Measurements from ENCODE around the gene TAF11. TPM values are rescaled to one million over a fixed set of nuclear protein-coding genes. Genes with fewer than 3 reads are reported as not detected.
"Not testable (repeated sequence)": the region's sequence is repeated elsewhere in the genome, so short reads cannot be mapped to it uniquely, and the experiment has no call there.

The TAF11 gene
- total RNA-seq, 2 donors from 2014 or later = 32.8 to 38.9 TPM

- no peaks in the 10 kb centered on the region for H3K9me3 Mint-ChIP-seq
- H3K4me3 Mint-ChIP-seq = no peak overlapping the region
- no peak overlapping the region for H3K27ac Mint-ChIP-seq
- H3K27me3 Mint-ChIP-seq = no peaks in the 10 kb centered on the region
- ATAC-seq = no peak
- H3K4me1 Mint-ChIP-seq (ENCODE audit: low read depth in 2 of 2) = no peaks in the 10 kb centered on the region
- H3K36me3 Mint-ChIP-seq = peaks cover 18% of the 10 kb centered on the region
- no peak for DNase-seq (ENCODE audit: low spot score)
Observed at GRCh38 chr6:34871853-34872252, 16.0 kb downstream of the TAF11 start.

- Mint-ChIP-seq H3K36me3 (peaks cover 19% of the 10 kb centered on the region), H3K4me1 (ENCODE audit: low read depth in 2 of 2) (no peaks in the 10 kb centered on the region), H3K9me3 (no peaks in the 10 kb centered on the region)
Observed at GRCh38 chr6:34867484-34867883, 20.4 kb downstream of the TAF11 start.

GRCh38 chr6:34866509-34866908 is 21.3 kb downstream of the TAF11 start:
- Mint-ChIP-seq H3K27me3 (no peaks in the 10 kb centered on the region), H3K9me3 (no peaks in the 10 kb centered on the region), H3K4me1 (ENCODE audit: low read depth in 2 of 2) (no peaks in the 10 kb centered on the region), H3K36me3 (peaks cover 19% of the 10 kb centered on the region), H3K4me3 (no peak overlapping the region), H3K27ac (no peak overlapping the region)
- no peak for ATAC-seq
- DNase-seq (ENCODE audit: low spot score) = no peak

More at GRCh38 chr6:34867484-34867883, 20.4 kb downstream of the TAF11 start:
- H3K27ac Mint-ChIP-seq = no peak overlapping the region
- H3K27me3 Mint-ChIP-seq = no peaks in the 10 kb centered on the region
- DNase-seq (ENCODE audit: low spot score) = no peak
- H3K4me3 Mint-ChIP-seq = no peak overlapping the region
- ATAC-seq = no peak

- H3K36me3 Mint-ChIP-seq = peaks cover 16% of the 10 kb centered on the region
- H3K27me3 Mint-ChIP-seq = no peaks in the 10 kb centered on the region
- ATAC-seq (no peak), DNase-seq (ENCODE audit: low spot score) (no peak)
- H3K27ac Mint-ChIP-seq = no peak overlapping the region
- H3K4me1 Mint-ChIP-seq (ENCODE audit: low read depth in 2 of 2) = no peaks in the 10 kb centered on the region
- H3K4me3 Mint-ChIP-seq = no peak overlapping the region
- no peaks in the 10 kb centered on the region for H3K9me3 Mint-ChIP-seq
Observed at GRCh38 chr6:34865107-34865506, 22.7 kb downstream of the TAF11 start.

- Mint-ChIP-seq H3K27ac (no peak overlapping the region), H3K27me3 (no peaks in the 10 kb centered on the region), H3K4me3 (no peak overlapping the region), H3K4me1 (ENCODE audit: low read depth in 2 of 2) (no peaks in the 10 kb centered on the region), H3K36me3 (peaks cover 14% of the 10 kb centered on the region), H3K9me3 (no peaks in the 10 kb centered on the region)
- DNase-seq (ENCODE audit: low spot score) (no peak), ATAC-seq (no peak)
Observed at GRCh38 chr6:34864007-34864406, 23.8 kb downstream of the TAF11 start.

- ATAC-seq (no peak), DNase-seq (ENCODE audit: low spot score) (no peak)
- Mint-ChIP-seq H3K27me3 (no peaks in the 10 kb centered on the region), H3K4me3 (no peak overlapping the region), H3K27ac (no peak overlapping the region), H3K4me1 (ENCODE audit: low read depth in 2 of 2) (no peaks in the 10 kb centered on the region), H3K36me3 (peaks cover 32% of the 10 kb centered on the region), H3K9me3 (no peaks in the 10 kb centered on the region)
Observed at GRCh38 chr6:34860776-34861175, 27.1 kb downstream of the TAF11 start.

GRCh38 chr6:34859951-34860350 is 27.9 kb downstream of the TAF11 start:
- peaks cover 28% of the 10 kb centered on the region for H3K36me3 Mint-ChIP-seq
- no peaks in the 10 kb centered on the region for H3K4me1 Mint-ChIP-seq (ENCODE audit: low read depth in 2 of 2)
- H3K27me3 Mint-ChIP-seq = no peaks in the 10 kb centered on the region
- no peaks in the 10 kb centered on the region for H3K9me3 Mint-ChIP-seq
- no peak for ATAC-seq
- no peak overlapping the region for H3K4me3 Mint-ChIP-seq
- H3K27ac Mint-ChIP-seq = no peak overlapping the region
- no peak for DNase-seq (ENCODE audit: low spot score)

GRCh38 chr6:34858681-34859080 is 29.2 kb downstream of the TAF11 start:
- H3K4me3 Mint-ChIP-seq = no peak overlapping the region
- H3K4me1 Mint-ChIP-seq (ENCODE audit: low read depth in 2 of 2) = no peaks in the 10 kb centered on the region
- no peak for ATAC-seq
- no peaks in the 10 kb centered on the region for H3K9me3 Mint-ChIP-seq
- H3K27ac Mint-ChIP-seq = no peak overlapping the region
- no peaks in the 10 kb centered on the region for H3K27me3 Mint-ChIP-seq
- no peak for DNase-seq (ENCODE audit: low spot score)
- peaks cover 24% of the 10 kb centered on the region for H3K36me3 Mint-ChIP-seq

GRCh38 chr6:34855463-34855862 is 32.4 kb downstream of the TAF11 start:
- Mint-ChIP-seq H3K4me3 (no peak overlapping the region), H3K4me1 (ENCODE audit: low read depth in 2 of 2) (peaks cover 0 to 2% of the 10 kb centered on the region in 2 donors), H3K36me3 (peaks cover 18% of the 10 kb centered on the region), H3K27ac (no peak overlapping the region), H3K9me3 (no peaks in the 10 kb centered on the region), H3K27me3 (no peaks in the 10 kb centered on the region)
- no peak for ATAC-seq
- no peak for DNase-seq (ENCODE audit: low spot score)

GRCh38 chr6:34852406-34853085 is 35.3 kb downstream of the TAF11 start:
- Mint-ChIP-seq H3K4me1 (ENCODE audit: low read depth in 2 of 2) (peaks cover 0 to 2% of the 10 kb centered on the region in 2 donors), H3K9me3 (no peaks in the 10 kb centered on the region), H3K4me3 (no peak overlapping the region), H3K36me3 (peaks cover 9% of the 10 kb centered on the region), H3K27ac (peak overlapping the region in 1 of 2 donors; percentile 27), H3K27me3 (no peaks in the 10 kb centered on the region)
- ATAC-seq (no peak), DNase-seq (ENCODE audit: low spot score) (no peak)

- H3K27ac Mint-ChIP-seq = no peak overlapping the region
- no peak overlapping the region for H3K4me3 Mint-ChIP-seq
- DNase-seq (ENCODE audit: low spot score) (no peak), ATAC-seq (peak in 1 of 2 donors; percentile 17)
- H3K36me3 Mint-ChIP-seq = peaks cover 15% of the 10 kb centered on the region
- H3K9me3 Mint-ChIP-seq = no peaks in the 10 kb centered on the region
- no peaks in the 10 kb centered on the region for H3K27me3 Mint-ChIP-seq
- H3K4me1 Mint-ChIP-seq (ENCODE audit: low read depth in 2 of 2) = peaks cover 0 to 4% of the 10 kb centered on the region in 2 donors
Observed at GRCh38 chr6:34851361-34851760, 36.5 kb downstream of the TAF11 start.

GRCh38 chr6:34849066-34849465 is 38.8 kb downstream of the TAF11 start:
- H3K27ac Mint-ChIP-seq; H3K4me3 Mint-ChIP-seq; H3K36me3 Mint-ChIP-seq; H3K9me3 Mint-ChIP-seq; DNase-seq (ENCODE audit: low spot score); H3K27me3 Mint-ChIP-seq; ATAC-seq; H3K4me1 Mint-ChIP-seq (ENCODE audit: low read depth in 2 of 2): not testable (repeated sequence)

- no peaks in the 10 kb centered on the region for H3K27me3 Mint-ChIP-seq
- no peaks in the 10 kb centered on the region for H3K9me3 Mint-ChIP-seq
- H3K27ac Mint-ChIP-seq = no peak overlapping the region
- DNase-seq (ENCODE audit: low spot score) = no peak
- H3K36me3 Mint-ChIP-seq = peaks cover 11% of the 10 kb centered on the region
- ATAC-seq = no peak
- H3K4me3 Mint-ChIP-seq = no peak overlapping the region
- peaks cover 5 to 14% of the 10 kb centered on the region in 2 donors for H3K4me1 Mint-ChIP-seq (ENCODE audit: low read depth in 2 of 2)
Observed at GRCh38 chr6:34839666-34840352, 48.0 kb downstream of the TAF11 start.

- DNase-seq (ENCODE audit: low spot score) (no peak), ATAC-seq (no peak)
- Mint-ChIP-seq H3K27ac (peak overlapping the region; percentile 16 to 18), H3K27me3 (no peaks in the 10 kb centered on the region), H3K4me1 (ENCODE audit: low read depth in 2 of 2) (peaks cover 8 to 18% of the 10 kb centered on the region in 2 donors), H3K9me3 (no peaks in the 10 kb centered on the region), H3K36me3 (peaks cover 15% of the 10 kb centered on the region), H3K4me3 (no peak overlapping the region)
Observed at GRCh38 chr6:34837528-34837927, 50.3 kb downstream of the TAF11 start.
